NK-92 treated with Interleukin-12 subunit alpha and Interleukin-12 subunit beta, amount 100 ng/mL, for 24 hours (cell line): ENCODE results near the gene SEPTIN11.

Experiments
- DNase-seq: peaks from one replicate; lab custom pipeline; 2025; lab: John Stamatoyannopoulos, UW

Gene SEPTIN11

DNA sequence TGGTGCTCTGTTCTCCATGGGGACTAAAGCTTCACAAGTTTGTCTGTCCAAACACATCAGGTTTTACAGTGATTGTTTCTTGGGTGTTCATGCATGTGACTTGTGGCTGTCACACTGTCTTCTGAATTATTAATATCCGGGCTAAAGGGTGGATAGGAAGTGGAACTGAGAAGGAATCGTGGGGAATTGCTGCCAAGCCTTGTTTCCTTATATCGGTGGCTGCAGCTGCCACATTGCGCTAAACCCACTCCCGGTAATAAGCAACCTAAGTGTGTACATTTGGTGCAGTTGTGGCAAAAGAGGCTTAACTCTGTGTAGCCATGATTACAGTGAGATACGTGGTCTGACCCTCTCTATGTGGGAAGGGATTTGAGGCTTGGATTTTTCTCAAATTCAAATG, 30.7 kb downstream of the SEPTIN11 start:
- DNase-seq, result no peak

DNA sequence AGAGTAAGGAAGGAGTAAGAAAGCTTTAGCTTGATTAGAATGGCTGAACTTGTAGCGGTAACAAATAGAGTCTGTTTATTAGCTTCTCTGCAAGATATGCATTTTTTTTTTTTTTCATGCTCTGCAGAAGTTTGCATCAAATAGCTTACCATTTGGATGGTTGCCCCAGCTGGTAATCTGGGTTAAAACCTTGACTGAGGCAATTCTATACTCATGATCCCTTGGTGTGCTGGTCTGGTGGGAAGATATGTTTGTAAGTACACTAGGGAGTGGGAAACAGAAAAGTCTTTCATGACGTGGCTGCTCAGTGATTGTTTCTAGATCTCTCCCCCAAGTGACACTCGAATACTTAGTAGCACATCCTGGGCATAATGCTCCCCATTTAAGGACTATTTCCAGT, 32.1 kb downstream of the SEPTIN11 start:
- DNase-seq, result no peak

DNA sequence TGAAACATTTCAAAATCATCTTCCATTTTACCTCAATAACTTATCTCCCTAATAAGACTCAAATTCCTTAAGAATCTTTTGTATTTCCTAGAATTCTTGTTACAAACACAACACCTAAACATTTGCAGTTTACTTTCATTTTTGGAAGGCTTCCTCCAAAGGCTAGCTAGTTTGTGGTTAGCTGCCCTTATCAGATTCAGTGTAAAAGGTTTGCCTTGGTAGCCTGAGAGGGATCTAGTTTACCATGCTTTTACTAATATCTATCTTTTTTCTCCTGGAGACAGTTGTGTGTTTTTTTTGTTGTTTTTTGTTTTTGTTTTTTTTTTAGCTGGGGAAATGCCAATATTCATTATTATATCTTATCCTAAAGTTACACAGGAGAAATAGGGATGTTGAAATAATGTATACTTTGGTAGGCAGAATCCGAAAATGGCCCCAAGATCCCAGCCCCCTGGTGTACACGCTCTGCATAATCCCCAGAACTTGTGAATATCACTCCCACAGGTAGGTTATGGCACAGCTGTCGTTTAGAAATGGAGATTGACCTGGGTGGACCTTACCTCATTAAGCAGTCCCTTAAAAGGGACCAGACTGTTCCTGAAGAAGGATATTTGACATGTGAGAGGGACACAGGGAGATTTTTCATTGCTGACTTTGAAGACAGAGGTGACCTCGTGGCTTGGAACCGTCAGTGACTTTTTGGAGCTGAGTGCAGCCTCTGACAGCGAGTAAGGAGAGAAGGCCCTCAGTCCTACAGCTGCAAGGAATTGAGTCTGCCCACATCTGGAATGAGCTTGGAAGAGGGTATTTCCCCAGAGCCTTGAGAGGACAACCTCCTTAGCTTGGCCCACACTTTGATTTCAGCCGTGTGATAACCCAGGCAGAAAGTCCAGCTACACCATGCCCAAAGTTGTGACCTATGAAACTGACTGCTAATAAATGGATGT, 33.4 kb downstream of the SEPTIN11 start:
- no peak for DNase-seq

- no peak for DNase-seq
Observed at GRCh38 chr4:76984127-76984526, 34.6 kb downstream of the SEPTIN11 start.

DNA sequence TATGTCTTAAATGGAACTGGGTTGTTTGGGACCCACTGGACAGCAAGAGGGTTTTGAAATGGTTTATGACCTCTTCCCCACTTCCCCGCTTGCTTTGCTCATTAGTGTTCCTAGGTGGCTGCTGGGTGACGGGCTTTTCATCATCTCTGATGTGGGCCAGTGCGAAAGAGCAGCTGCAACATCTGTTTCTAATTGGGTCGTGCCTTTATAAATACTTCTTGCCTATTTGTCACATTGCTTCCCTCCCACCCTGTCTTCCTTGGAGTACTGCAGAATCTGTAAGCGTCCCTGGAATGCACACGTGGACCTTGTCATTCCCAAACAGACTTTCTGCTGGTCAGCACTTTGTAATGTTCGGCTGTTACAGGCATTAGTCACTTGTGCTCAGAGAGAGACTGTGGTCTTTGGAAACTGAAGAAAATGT, 35.2 kb downstream of the SEPTIN11 start:
- DNase-seq, result no peak

- no peak for DNase-seq
Observed at GRCh38 chr4:76987153-76987591, 37.6 kb downstream of the SEPTIN11 start.

DNA sequence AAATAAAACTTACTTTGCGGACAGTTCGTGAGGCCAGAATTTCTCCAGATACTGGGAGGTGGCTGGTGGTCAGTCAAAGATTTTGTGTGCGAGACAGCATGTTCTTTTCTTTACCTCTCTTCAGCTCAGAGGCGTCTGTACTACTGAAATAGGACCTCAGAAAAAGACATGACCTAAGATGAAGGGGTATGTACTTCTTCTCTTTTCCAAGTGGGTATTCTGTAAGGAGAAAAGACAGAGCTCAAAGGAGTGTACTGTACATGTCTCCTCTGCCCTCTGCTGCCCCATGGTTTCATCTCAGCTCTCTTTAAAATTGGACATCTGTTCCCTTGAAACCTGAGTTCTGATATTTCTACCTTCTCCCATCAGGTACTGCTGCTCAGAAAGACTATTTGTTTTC, 38.1 kb downstream of the SEPTIN11 start:
- DNase-seq, result no peak

DNA sequence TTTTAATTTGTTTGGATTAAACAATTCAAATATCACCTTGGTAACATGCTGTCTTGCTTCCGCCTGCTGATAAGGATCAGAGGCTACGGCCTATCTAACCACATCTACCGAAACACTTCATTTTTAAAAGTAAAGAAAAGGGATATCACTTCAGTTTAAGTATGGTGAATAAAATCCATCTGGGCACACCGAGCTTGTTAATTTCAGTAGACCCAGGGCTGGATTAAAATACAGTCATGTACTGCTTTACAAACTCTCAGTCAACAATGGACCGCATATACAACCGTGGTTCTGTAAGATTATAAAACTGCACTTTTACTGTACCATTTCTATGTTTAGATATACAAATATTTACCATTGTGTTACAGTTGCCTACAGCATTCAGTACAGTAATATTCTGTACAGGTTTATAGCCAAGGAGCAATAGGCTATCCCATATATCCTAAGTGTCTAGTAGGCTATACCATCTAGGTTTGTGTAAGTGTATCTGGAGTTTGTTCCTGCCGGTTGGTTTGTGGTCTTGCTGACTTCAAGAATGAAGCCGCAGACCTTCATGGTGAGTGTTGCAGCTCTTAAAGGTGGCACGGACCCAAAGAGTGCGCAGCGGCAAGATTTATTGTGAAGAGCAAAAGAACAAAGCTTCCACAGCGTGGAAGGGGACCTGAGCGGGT, 40.0 kb downstream of the SEPTIN11 start:
- no peak for DNase-seq

DNA sequence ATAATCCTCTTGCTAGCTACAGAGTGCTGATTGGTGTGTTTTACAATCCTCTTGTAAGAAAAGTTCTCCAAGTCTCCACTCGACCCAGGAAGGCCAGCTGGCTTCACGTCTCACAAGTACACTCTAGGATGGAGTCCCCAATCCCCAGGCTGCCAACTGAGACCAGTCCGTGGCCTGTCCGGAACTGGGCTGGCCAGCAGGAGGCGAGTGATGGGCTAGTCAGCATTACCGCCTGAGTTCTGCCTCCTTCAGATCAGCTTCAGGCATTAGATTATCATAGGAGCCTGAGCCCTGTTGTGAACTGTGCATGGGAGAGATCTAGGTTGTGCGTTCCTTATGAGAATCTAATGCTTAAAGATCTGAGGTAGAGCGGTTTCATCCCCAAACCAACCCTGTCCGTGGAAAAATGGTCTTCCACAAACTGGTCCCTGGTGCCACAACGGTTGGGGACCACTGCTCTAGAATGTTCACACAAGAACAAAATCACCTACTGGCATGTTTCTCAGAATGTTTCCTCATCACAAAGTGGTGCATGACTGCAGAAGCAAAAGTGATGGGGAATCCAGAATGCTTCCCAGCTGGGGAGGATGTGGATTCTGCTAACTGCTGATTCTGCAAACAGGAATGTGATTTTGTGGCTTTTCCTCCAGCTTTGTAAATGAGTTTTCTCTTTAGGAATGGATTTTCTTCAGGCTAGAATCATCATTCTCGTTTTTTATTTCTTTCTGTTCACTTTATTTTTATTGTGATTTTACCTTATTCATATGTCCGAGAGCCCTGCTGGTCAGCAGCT, 40.9 kb downstream of the SEPTIN11 start:
- DNase-seq, result no peak

DNA sequence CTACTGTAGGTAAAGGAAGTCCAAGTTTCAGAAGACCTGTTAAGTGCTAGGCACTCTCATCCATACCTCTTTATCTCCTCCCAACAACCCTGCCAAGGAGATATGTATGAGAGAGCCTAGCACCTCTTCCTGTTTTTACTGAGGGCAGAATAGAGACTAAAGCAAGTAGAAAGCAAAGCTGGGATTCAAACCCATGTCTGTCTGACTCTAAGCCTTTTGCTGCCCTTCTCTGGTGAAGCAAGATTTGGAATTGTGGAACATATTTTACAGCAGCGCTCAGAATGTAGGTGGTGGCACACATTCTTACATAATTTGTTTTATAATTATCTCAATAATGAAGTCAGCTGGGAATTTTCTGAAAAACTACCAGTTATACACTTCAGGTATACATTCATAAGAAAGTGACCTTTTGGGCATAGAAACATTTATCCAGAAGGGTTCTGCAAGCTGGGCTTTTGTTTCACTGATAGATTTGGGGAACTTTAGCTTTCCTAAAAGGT, 41.7 kb downstream of the SEPTIN11 start:
- no peak for DNase-seq

DNA sequence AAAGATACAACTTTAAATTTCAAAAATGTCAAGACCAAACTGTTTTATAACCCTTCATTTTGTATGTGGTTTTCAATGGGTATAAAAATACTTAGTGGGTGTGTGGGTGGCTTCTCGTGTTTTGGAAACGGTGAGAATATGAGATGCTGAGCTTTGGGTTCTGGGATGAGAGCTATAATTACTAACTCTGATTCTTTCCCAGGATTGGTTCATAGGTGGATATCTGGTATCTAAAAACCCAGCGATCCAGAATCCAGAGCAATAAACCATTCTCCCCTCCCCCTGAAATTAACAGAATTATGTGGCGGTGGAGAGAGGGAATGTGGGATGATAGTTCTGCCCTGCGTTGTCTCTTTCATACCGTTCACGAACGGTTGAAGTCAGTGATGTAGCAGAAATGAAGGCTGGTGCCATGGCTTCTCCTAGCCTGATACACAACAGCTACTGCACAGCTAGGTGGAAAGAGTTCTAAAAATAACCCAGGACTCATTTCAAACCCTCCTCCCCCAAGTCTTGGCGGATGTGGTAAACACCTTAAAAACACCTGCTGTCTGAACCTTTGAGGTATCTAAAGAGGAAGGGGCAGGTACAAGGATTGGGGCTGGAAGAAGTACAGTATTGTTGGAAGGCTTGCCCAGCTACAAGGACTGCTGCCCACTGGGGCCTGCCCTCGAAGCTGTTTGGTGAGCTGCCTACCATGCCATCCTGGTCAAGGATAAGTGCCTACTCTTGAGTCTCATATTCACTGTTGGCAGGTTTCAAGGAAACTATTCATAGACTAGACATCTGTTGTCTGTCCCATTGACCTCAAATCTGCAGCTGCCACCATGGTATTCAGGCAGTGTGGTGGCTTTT, 44.5 kb downstream of the SEPTIN11 start:
- DNase-seq, result no peak

GRCh38 chr4:76995776-76996175, 46.2 kb downstream of the SEPTIN11 start:
- DNase-seq, result no peak

DNA sequence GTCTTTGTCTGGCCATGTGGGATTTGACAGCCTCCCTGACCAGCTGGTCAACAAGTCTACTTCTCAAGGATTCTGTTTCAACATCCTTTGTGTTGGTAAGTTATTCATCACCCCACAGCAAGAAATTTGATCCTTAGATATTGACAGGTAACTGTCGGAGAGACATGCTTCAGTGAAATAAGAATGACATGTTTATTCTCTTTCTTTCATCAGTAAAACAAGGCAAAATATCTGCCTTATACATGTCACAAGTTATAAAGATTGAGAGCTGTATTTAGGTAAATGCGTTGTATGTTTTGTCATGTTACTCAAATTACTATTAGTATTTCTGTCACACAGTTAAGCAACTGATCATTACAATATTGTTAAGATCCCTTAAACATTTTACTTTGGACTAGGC, 46.9 kb downstream of the SEPTIN11 start:
- no peak for DNase-seq

- no peak for DNase-seq
Observed at GRCh38 chr4:76997077-76997476, 47.5 kb downstream of the SEPTIN11 start.

GRCh38 chr4:76997532-76997931, 48.0 kb downstream of the SEPTIN11 start:
- no peak for DNase-seq

DNA sequence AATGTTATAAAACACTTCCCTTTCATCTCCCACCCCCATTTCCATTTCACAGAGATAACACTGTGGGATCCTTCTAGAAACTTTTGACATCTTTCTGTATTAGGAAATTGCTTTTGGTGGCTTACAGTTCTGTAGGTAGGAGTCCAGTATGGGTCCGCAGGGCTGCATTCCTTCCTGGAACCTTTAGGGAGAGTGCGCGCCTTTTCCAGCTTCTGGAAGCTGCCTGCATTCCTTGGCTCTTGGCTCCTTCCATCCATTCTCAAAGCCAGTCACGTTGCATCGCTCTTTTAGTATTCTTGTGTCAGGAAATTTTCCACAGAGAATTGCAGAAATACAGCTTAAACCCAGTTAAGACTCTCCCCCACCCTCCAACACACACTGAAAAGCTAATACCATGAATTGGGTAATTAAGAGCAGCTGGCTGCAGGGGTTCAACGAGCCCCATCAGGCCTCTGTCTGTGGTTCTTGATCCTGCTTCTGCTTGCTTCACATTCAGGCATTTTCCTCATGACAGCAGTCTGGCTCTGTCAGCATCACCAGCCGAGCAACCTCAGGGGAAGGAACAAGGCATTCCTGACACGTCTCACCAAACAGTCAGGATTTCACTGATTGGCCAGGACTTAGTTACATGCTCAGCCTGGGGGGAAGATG, 48.8 kb downstream of the SEPTIN11 start:
- DNase-seq, result no peak
